ENCODE measurements around the gene MYADM.

MYADM gene

GRCh38 chr19:53908935-53909415, 41.3 kb downstream of the MYADM start, which contains the start of gene CACNG7:
CACNG7 (plus strand) TSS chr19:53909278; CDS start chr19:53912832, 3,554 bp downstream.
- no peaks in the 10 kb centered on the region for H3K36me3 ChIP-seq (ENCODE audit: control insufficient read depth in 5 of 5, insufficient read depth in 5 of 5, low read length in 5 of 5)
- H3K27me3 ChIP-seq (ENCODE audit: control insufficient read depth in 5 of 5, insufficient read depth in 4 of 5, low read length in 5 of 5), result peaks cover 35 to 77% (median 72%) of the 10 kb centered on the region in 5 donors
- peaks cover 0 to 3% (median 0%) of the 10 kb centered on the region in 5 donors for H3K9me3 ChIP-seq (ENCODE audit: control insufficient read depth in 5 of 5, low read length in 5 of 5)
- H3K4me1 ChIP-seq (ENCODE audit: control insufficient read depth in 5 of 5, insufficient read depth in 5 of 5, low read length in 5 of 5), result peaks cover 0 to 22% (median 11%) of the 10 kb centered on the region in 5 donors
- no peak within 1 kb of the TSS for H3K9ac ChIP-seq (ENCODE audit: low read length in 5 of 5)
- H3K4me3 ChIP-seq (ENCODE audit: low read depth in 1 of 5, low read length in 5 of 5), result peak within 1 kb of the TSS in 1 of 5 donors; percentile 16
- no peak within 1 kb of the TSS for H3K27ac ChIP-seq (ENCODE audit: low read depth, low read length)

GRCh38 chr19:53909471-53910169, 41.9 kb downstream of the MYADM start:
- no peak overlapping the region for H3K4me3 ChIP-seq (ENCODE audit: low read depth in 1 of 5, low read length in 5 of 5)
- peaks cover 0 to 22% (median 11%) of the 10 kb centered on the region in 5 donors for H3K4me1 ChIP-seq (ENCODE audit: control insufficient read depth in 5 of 5, insufficient read depth in 5 of 5, low read length in 5 of 5)
- H3K27me3 ChIP-seq (ENCODE audit: control insufficient read depth in 5 of 5, insufficient read depth in 4 of 5, low read length in 5 of 5), result peaks cover 35 to 76% (median 67%) of the 10 kb centered on the region in 5 donors
- H3K27ac ChIP-seq (ENCODE audit: low read depth, low read length), result no peak overlapping the region
- H3K36me3 ChIP-seq (ENCODE audit: control insufficient read depth in 5 of 5, insufficient read depth in 5 of 5, low read length in 5 of 5), result no peaks in the 10 kb centered on the region
- peaks cover 0 to 3% (median 0%) of the 10 kb centered on the region in 5 donors for H3K9me3 ChIP-seq (ENCODE audit: control insufficient read depth in 5 of 5, low read length in 5 of 5)
- no peak overlapping the region for H3K9ac ChIP-seq (ENCODE audit: low read length in 5 of 5)

GRCh38 chr19:53910170-53910518, 42.5 kb downstream of the MYADM start:
- peaks cover 0 to 3% (median 0%) of the 10 kb centered on the region in 5 donors for H3K9me3 ChIP-seq (ENCODE audit: control insufficient read depth in 5 of 5, low read length in 5 of 5)
- no peak overlapping the region for H3K27ac ChIP-seq (ENCODE audit: low read depth, low read length)
- no peaks in the 10 kb centered on the region for H3K36me3 ChIP-seq (ENCODE audit: control insufficient read depth in 5 of 5, insufficient read depth in 5 of 5, low read length in 5 of 5)
- H3K9ac ChIP-seq (ENCODE audit: low read length in 5 of 5), result no peak overlapping the region
- H3K4me1 ChIP-seq (ENCODE audit: control insufficient read depth in 5 of 5, insufficient read depth in 5 of 5, low read length in 5 of 5), result peaks cover 0 to 22% (median 11%) of the 10 kb centered on the region in 5 donors
- H3K27me3 ChIP-seq (ENCODE audit: control insufficient read depth in 5 of 5, insufficient read depth in 4 of 5, low read length in 5 of 5), result peaks cover 35 to 74% (median 63%) of the 10 kb centered on the region in 5 donors
- H3K4me3 ChIP-seq (ENCODE audit: low read depth in 1 of 5, low read length in 5 of 5), result no peak overlapping the region

DNA sequence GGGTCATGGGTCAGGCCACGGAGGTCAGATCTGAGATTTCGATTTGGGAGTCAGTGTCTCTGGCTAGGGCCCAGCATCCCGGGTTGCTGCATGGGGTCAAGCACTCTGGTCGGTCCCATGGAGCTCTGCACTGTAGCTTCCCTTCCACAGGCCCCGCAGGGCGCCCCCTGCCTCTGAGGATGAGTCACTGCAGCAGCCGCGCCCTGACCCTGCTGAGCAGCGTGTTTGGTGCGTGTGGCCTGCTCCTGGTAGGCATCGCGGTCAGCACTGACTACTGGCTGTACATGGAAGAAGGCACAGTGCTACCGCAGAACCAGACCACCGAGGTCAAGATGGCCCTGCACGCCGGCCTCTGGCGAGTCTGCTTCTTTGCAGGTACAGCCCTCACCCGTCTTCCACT, 45.0 kb downstream of the MYADM start:
- H3K27ac ChIP-seq (ENCODE audit: low read depth, low read length), result no peak overlapping the region
- no peaks in the 10 kb centered on the region for H3K36me3 ChIP-seq (ENCODE audit: control insufficient read depth in 5 of 5, insufficient read depth in 5 of 5, low read length in 5 of 5)
- H3K9me3 ChIP-seq (ENCODE audit: control insufficient read depth in 5 of 5, low read length in 5 of 5), result peaks cover 0 to 3% (median 0%) of the 10 kb centered on the region in 5 donors
- H3K4me3 ChIP-seq (ENCODE audit: low read depth in 1 of 5, low read length in 5 of 5), result no peak overlapping the region
- H3K9ac ChIP-seq (ENCODE audit: low read length in 5 of 5), result no peak overlapping the region
- peaks cover 27 to 57% (median 47%) of the 10 kb centered on the region in 5 donors for H3K27me3 ChIP-seq (ENCODE audit: control insufficient read depth in 5 of 5, insufficient read depth in 4 of 5, low read length in 5 of 5)
- peaks cover 0 to 15% (median 6%) of the 10 kb centered on the region in 5 donors for H3K4me1 ChIP-seq (ENCODE audit: control insufficient read depth in 5 of 5, insufficient read depth in 5 of 5, low read length in 5 of 5)

GRCh38 chr19:53915000-53915399, 47.3 kb downstream of the MYADM start:
- H3K27ac ChIP-seq (ENCODE audit: low read depth, low read length), result no peak overlapping the region
- peaks cover 13 to 37% (median 27%) of the 10 kb centered on the region in 5 donors for H3K27me3 ChIP-seq (ENCODE audit: control insufficient read depth in 5 of 5, insufficient read depth in 4 of 5, low read length in 5 of 5)
- H3K9me3 ChIP-seq (ENCODE audit: control insufficient read depth in 5 of 5, low read length in 5 of 5), result peaks cover 0 to 3% (median 0%) of the 10 kb centered on the region in 5 donors
- no peak overlapping the region for H3K9ac ChIP-seq (ENCODE audit: low read length in 5 of 5)
- H3K4me1 ChIP-seq (ENCODE audit: control insufficient read depth in 5 of 5, insufficient read depth in 5 of 5, low read length in 5 of 5), result no peaks in the 10 kb centered on the region
- no peaks in the 10 kb centered on the region for H3K36me3 ChIP-seq (ENCODE audit: control insufficient read depth in 5 of 5, insufficient read depth in 5 of 5, low read length in 5 of 5)
- no peak overlapping the region for H3K4me3 ChIP-seq (ENCODE audit: low read depth in 1 of 5, low read length in 5 of 5)

DNA sequence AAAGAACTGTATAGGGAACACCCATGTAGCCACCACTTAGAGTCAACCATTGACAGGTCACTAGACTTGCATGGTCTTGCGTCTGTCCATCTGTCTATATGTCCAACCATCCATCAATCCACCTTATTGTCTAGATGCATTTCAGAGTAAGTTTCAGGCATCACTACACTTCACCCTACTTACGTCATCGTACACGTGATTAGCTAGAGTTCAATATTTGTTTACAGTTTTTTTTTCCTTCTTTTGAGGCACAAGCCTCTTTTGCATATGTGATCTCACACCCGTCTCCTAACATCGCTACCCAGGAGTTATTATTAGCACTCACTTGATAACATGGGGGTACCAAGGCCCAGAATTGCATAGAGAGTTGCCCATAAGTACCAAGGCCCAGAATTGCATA, 48.3 kb downstream of the MYADM start:
- H3K4me1 ChIP-seq (ENCODE audit: control insufficient read depth in 5 of 5, insufficient read depth in 5 of 5, low read length in 5 of 5), result no peaks in the 10 kb centered on the region
- no peak overlapping the region for H3K27ac ChIP-seq (ENCODE audit: low read depth, low read length)
- no peak overlapping the region for H3K9ac ChIP-seq (ENCODE audit: low read length in 5 of 5)
- H3K27me3 ChIP-seq (ENCODE audit: control insufficient read depth in 5 of 5, insufficient read depth in 4 of 5, low read length in 5 of 5), result peaks cover 10 to 27% (median 18%) of the 10 kb centered on the region in 5 donors
- no peaks in the 10 kb centered on the region for H3K36me3 ChIP-seq (ENCODE audit: control insufficient read depth in 5 of 5, insufficient read depth in 5 of 5, low read length in 5 of 5)
- H3K4me3 ChIP-seq (ENCODE audit: low read depth in 1 of 5, low read length in 5 of 5), result no peak overlapping the region
- H3K9me3 ChIP-seq (ENCODE audit: control insufficient read depth in 5 of 5, low read length in 5 of 5), result peaks cover 0 to 3% (median 0%) of the 10 kb centered on the region in 5 donors

GRCh38 chr19:53917356-53917755, 49.7 kb downstream of the MYADM start:
- Histone ChIP-seq H3K27me3 (ENCODE audit: control insufficient read depth in 5 of 5, insufficient read depth in 4 of 5, low read length in 5 of 5) (peaks cover 3 to 14% (median 7%) of the 10 kb centered on the region in 5 donors), H3K9me3 (ENCODE audit: control insufficient read depth in 5 of 5, low read length in 5 of 5) (peaks cover 0 to 3% (median 0%) of the 10 kb centered on the region in 5 donors), H3K4me3 (ENCODE audit: low read depth in 1 of 5, low read length in 5 of 5) (no peak overlapping the region), H3K27ac (ENCODE audit: low read depth, low read length) (no peak overlapping the region), H3K4me1 (ENCODE audit: control insufficient read depth in 5 of 5, insufficient read depth in 5 of 5, low read length in 5 of 5) (no peaks in the 10 kb centered on the region), H3K36me3 (ENCODE audit: control insufficient read depth in 5 of 5, insufficient read depth in 5 of 5, low read length in 5 of 5) (no peaks in the 10 kb centered on the region), H3K9ac (ENCODE audit: low read length in 5 of 5) (no peak overlapping the region)

Data from subcutaneous abdominal adipose tissue (tissue), 5 donors.